Vagina (tissue), 2 donors: ENCODE measurements around the gene MOGAT3. TPM values are rescaled to one million over a fixed set of nuclear protein-coding genes. Genes with fewer than 3 reads are reported as not detected.

ENCODE experiments used
- DNase-seq, 2 donors: peaks; one replicate each; pipeline ENCODE4 v3.0.0-alpha.2; 2017; ENCODE audit errors: extremely low spot score in 2 of 2
- H3K27ac ChIP-seq: fragments of 200-600 bp; sonication (generic); one replicate; pipeline ENCODE4 v1.5.1; 2019
- H3K27me3 ChIP-seq: fragments of 200-600 bp; sonication (generic); one replicate; pipeline ENCODE4 v1.5.1; 2019
- H3K36me3 ChIP-seq, 2 donors: fragments of 200-600 bp; sonication (generic); one replicate each; pipeline ENCODE4 v1.5.1; 2017 to 2019
- H3K4me1 ChIP-seq: fragments of 200-600 bp; sonication (generic); one replicate; pipeline ENCODE4 v1.5.1; 2019
- H3K4me3 ChIP-seq, 2 donors: fragments of 200-600 bp; sonication (generic); 1 replicate in 1 of 2; 2 replicates in 1 of 2; pipeline ENCODE4 v1.5.1; 2016 to 2019
- H3K9me3 ChIP-seq: fragments of 200-600 bp; sonication (generic); one replicate; pipeline ENCODE4 v1.5.1; 2019
- POLR2A ChIP-seq, 2 donors: fragments of 450-650 bp; IDR thresholded peaks; one replicate each; pipeline ENCODE4 v1.6.1; 2017; ENCODE audit warnings: antibody characterized with exemption in 2 of 2, mild to moderate bottlenecking in 2 of 2, moderate library complexity in 2 of 2
- POLR2AphosphoS5 ChIP-seq, 2 donors: sonication (generic); formaldehyde crosslinking; IDR thresholded peaks; one replicate each; pipeline ENCODE4 v1.9.0; 2017; ENCODE audit warnings: antibody characterized with exemption in 2 of 2, mild to moderate bottlenecking in 2 of 2, low read depth in 1 of 2; ENCODE audit not compliant: insufficient read depth in 1 of 2
- intact Hi-C: fragments of 100-400 bp; cut with DNase I; formaldehyde crosslinking; loops from one replicate; pipeline ENCODE4 v1.15.1; 2023
- total RNA-seq: library from RNA; depleted of rRNA; stranded (reverse); fragments of >200 nt; gene quantifications from one replicate; pipeline ENCODE4 v1.2.3, GENCODE V29; 2016
- TF ChIP-seq, protein P1 (sequence below), 3 experiments: fragments of 450-650 bp in 2 of 3; fragments of 200-600 bp in 1 of 3; sonication (generic) in 1 of 3; IDR thresholded peaks; one replicate each; pipeline ENCODE4 v1.5.1; 2017 to 2019; ENCODE audit warnings: antibody characterized with exemption in 3 of 3, mild to moderate bottlenecking in 2 of 3, moderate library complexity in 2 of 3

The MOGAT3 gene
- total RNA-seq, 1 donor from 2014 or later: not detected

GRCh38 chr7:101172005-101172853, 28.6 kb downstream of the MOGAT3 start:
- Histone ChIP-seq H3K4me1 (peaks cover 27% of the 10 kb centered on the region), H3K36me3 (no peaks in the 10 kb centered on the region), H3K27me3 (peaks cover 24% of the 10 kb centered on the region), H3K9me3 (no peaks in the 10 kb centered on the region), H3K27ac (no peak overlapping the region), H3K4me3 (peak overlapping the region in 1 of 2 donors; percentile 14)
- intact Hi-C loops: no loop called here
- TF ChIP-seq, protein P1, sequence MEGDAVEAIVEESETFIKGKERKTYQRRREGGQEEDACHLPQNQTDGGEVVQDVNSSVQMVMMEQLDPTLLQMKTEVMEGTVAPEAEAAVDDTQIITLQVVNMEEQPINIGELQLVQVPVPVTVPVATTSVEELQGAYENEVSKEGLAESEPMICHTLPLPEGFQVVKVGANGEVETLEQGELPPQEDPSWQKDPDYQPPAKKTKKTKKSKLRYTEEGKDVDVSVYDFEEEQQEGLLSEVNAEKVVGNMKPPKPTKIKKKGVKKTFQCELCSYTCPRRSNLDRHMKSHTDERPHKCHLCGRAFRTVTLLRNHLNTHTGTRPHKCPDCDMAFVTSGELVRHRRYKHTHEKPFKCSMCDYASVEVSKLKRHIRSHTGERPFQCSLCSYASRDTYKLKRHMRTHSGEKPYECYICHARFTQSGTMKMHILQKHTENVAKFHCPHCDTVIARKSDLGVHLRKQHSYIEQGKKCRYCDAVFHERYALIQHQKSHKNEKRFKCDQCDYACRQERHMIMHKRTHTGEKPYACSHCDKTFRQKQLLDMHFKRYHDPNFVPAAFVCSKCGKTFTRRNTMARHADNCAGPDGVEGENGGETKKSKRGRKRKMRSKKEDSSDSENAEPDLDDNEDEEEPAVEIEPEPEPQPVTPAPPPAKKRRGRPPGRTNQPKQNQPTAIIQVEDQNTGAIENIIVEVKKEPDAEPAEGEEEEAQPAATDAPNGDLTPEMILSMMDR (IDR thresholded peaks at IDR 0.05): no peak
- TF ChIP-seq POLR2AphosphoS5 (IDR thresholded peaks at IDR 0.05; ENCODE audit: insufficient read depth in 1 of 2, low read depth in 1 of 2): no peak
- DNase-seq: no peak

GRCh38 chr7:101171442-101171837, 29.4 kb downstream of the MOGAT3 start:
- no peak overlapping the region for H3K4me3 ChIP-seq
- no peak overlapping the region for H3K27ac ChIP-seq
- intact Hi-C loops: no loop called here
- H3K27me3 ChIP-seq: peaks cover 24% of the 10 kb centered on the region
- peaks cover 27% of the 10 kb centered on the region for H3K4me1 ChIP-seq
- TF ChIP-seq, protein P1 (IDR thresholded peaks at IDR 0.05): no peak
- TF ChIP-seq POLR2AphosphoS5 (IDR thresholded peaks at IDR 0.05; ENCODE audit: insufficient read depth in 1 of 2, low read depth in 1 of 2): no peak
- TF ChIP-seq POLR2A (IDR thresholded peaks at IDR 0.05): no peak
- H3K9me3 ChIP-seq: no peaks in the 10 kb centered on the region
- DNase-seq: no peak
- H3K36me3 ChIP-seq: no peaks in the 10 kb centered on the region

DNA sequence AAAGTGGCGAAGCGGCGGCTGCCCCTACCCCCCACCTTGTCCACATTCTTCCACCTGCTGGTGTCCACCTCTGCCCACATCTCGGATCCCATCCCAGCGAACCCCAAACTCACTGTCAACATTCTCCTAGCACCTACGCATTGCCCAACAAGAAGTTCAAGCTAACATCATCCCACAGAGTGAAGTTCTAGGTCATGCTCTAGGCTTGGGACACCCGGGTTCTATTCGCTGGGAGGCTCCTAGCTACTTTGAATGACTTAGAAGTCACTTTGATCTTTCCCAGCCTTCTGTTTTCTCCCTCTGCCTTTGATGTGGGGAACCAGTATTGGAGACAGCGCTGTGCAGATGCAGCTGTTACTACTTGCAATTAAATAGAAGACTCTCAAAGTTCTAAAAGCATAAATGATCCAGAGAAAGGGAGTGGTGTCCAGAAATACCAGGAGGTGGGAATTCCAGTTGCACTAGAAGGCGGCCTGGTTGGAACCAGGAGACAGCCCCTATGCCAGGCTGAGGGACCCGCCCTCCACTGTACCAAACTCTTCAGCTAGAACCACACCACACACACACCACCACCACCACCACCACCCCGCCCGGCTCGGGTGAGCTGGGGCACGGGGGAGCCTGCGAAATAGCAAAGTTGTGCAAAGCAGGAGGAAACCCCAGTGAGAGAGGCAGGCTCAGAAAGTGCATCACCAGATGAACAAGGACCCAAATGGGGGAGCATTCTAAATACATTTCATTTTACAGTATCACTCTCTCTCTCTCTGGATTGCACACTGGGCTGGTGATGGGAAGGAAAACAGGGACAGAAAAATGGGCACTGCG, 30.0 kb downstream of the MOGAT3 start:
- H3K4me1 ChIP-seq: peaks cover 29% of the 10 kb centered on the region
- intact Hi-C loops: no loop called here

DNA sequence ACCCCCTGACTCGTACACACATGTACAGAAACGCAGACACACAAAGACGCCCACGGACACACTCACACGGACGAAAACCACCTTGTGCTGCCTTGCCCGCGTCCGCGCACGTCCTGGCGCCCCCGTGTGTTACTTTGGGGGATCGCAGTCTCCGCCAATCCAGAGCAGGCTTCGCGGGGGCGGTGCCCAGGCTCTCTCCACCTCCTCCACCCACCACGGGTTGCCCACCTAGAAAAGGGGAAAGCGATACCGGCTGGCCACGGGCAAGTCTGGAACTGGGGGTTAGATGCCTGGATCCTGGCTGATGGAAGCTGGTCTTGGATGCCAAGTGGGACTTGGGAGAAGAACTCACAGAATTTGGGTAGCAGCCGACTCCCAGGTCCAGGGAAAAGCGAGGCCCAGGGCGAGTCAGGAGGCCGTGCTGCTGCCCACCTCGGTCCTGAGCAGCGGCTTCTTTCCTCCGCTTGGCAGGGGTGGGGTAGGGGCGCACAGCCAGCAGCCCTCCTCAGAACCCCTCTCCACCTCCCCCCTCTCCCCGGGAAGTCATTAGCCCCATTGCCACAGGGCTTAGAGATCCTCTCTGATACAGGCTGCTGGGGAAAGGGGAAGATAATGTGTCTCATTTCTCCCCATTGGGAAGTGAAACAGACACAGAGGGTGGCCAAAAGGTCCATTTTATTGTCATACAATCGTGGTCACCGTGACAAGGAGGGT, 30.8 kb downstream of the MOGAT3 start:
- peaks cover 37% of the 10 kb centered on the region for H3K4me1 ChIP-seq
- intact Hi-C loops: no loop called here
- no peaks in the 10 kb centered on the region for H3K36me3 ChIP-seq
- H3K27ac ChIP-seq: no peak overlapping the region
- no peaks in the 10 kb centered on the region for H3K9me3 ChIP-seq
- TF ChIP-seq, protein P1 (IDR thresholded peaks at IDR 0.05): peak; percentile 35 to 63 (median 58)
- no peak for TF ChIP-seq POLR2A (IDR thresholded peaks at IDR 0.05)
- TF ChIP-seq POLR2AphosphoS5 (IDR thresholded peaks at IDR 0.05; ENCODE audit: insufficient read depth in 1 of 2, low read depth in 1 of 2): no peak
- no peak overlapping the region for H3K4me3 ChIP-seq
- H3K27me3 ChIP-seq: peaks cover 24% of the 10 kb centered on the region
- DNase-seq: no peak

More for the DNA sequence above, 30.0 kb downstream of the MOGAT3 start:
- no peak overlapping the region for H3K27ac ChIP-seq
- no peak overlapping the region for H3K4me3 ChIP-seq
- TF ChIP-seq POLR2AphosphoS5 (IDR thresholded peaks at IDR 0.05; ENCODE audit: insufficient read depth in 1 of 2, low read depth in 1 of 2) (no peak), POLR2A (IDR thresholded peaks at IDR 0.05) (no peak)
- TF ChIP-seq, protein P1 (IDR thresholded peaks at IDR 0.05): no peak
- H3K9me3 ChIP-seq: no peaks in the 10 kb centered on the region
- peaks cover 24% of the 10 kb centered on the region for H3K27me3 ChIP-seq
- H3K36me3 ChIP-seq: no peaks in the 10 kb centered on the region
- no peak for DNase-seq
